Prostate gland (tissue), 2 donors: ENCODE data around the gene PDSS2.

ENCODE experiments used
- POLR2A ChIP-seq: fragments of 450-650 bp; IDR thresholded peaks from one replicate; pipeline ENCODE4 v1.6.1; 2016; ENCODE audit warnings: antibody characterized with exemption, mild to moderate bottlenecking
- POLR2AphosphoS5 ChIP-seq: sonication (generic); formaldehyde crosslinking; IDR thresholded peaks from one replicate; pipeline ENCODE4 v1.6.1; 2017; ENCODE audit warnings: antibody characterized with exemption
- TF ChIP-seq, protein P1 (sequence below), 4 experiments: fragments of 200-600 bp in 2 of 4; fragments of 450-650 bp in 2 of 4; sonication (generic) in 2 of 4; IDR thresholded peaks; 1 replicate in 3 of 4; 2 replicates in 1 of 4; pipeline ENCODE4 v1.5.1; 2016 to 2019; ENCODE audit warnings: antibody characterized with exemption in 4 of 4, mild to moderate bottlenecking in 2 of 4, moderate library complexity in 2 of 4

DNA sequence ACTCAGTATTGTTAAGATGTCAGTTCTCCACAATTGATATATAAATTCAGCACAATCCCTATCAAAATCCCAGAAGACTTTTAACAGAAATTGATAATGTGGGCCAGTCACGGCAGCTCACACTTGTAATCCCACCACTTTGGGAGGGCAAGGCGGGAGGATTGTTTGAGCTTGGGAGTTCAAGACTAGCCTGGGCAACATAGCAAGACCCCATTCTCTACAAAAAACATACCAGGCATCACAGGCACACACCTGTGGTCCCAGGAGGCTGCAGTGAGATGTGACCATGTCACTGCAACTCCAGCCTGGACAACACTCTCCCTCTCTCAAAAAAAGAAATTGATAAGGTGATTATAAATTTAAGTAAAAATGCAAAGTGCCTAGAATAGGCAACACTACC is 90.9 kb downstream of the PDSS2 start:
- TF ChIP-seq, protein P1, sequence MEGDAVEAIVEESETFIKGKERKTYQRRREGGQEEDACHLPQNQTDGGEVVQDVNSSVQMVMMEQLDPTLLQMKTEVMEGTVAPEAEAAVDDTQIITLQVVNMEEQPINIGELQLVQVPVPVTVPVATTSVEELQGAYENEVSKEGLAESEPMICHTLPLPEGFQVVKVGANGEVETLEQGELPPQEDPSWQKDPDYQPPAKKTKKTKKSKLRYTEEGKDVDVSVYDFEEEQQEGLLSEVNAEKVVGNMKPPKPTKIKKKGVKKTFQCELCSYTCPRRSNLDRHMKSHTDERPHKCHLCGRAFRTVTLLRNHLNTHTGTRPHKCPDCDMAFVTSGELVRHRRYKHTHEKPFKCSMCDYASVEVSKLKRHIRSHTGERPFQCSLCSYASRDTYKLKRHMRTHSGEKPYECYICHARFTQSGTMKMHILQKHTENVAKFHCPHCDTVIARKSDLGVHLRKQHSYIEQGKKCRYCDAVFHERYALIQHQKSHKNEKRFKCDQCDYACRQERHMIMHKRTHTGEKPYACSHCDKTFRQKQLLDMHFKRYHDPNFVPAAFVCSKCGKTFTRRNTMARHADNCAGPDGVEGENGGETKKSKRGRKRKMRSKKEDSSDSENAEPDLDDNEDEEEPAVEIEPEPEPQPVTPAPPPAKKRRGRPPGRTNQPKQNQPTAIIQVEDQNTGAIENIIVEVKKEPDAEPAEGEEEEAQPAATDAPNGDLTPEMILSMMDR (IDR thresholded peaks at IDR 0.05), result no peak
- TF ChIP-seq POLR2AphosphoS5 (no peak), POLR2A (no peak)
